H1 (cell line): ENCODE measurements around the gene MEI1. TPM values are rescaled to one million over a fixed set of nuclear protein-coding genes. Genes with fewer than 3 reads are reported as not detected.

Experiments
- CBX5 ChIP-seq: fragments of 300-800, 300-1000 bp; sonication (generic); IDR thresholded peaks from 2 replicates; pipeline ENCODE4 v1.7.1; 2016; ENCODE audit warnings: antibody characterized with exemption, low read length, low read depth
- MAFK ChIP-seq: IDR thresholded peaks from 2 replicates; pipeline ENCODE4 v1.6.1; 2012; ENCODE audit warnings: low read depth, mild to moderate bottlenecking, improper control_type of control experiment, low read length
- RXRA ChIP-seq: IDR thresholded peaks from 2 replicates; pipeline ENCODE4 v1.6.1; 2011; ENCODE audit warnings: low read depth, mild to moderate bottlenecking, low read length, moderate library complexity; ENCODE audit not compliant: insufficient read depth
- TCF12 ChIP-seq: IDR thresholded peaks from 2 replicates; pipeline ENCODE4 v1.6.1; 2011; ENCODE audit warnings: low read depth, mild to moderate bottlenecking, low read length
- polyA plus RNA-seq, 7 experiments: library from polyadenylated mRNA; depleted of rRNA in 3 of 7; stranded (reverse) in 5 of 7; unstranded in 2 of 7; fragments of >200 nt in 5 of 7; fragments of 200-250 nt in 2 of 7; gene quantifications; 1 replicate in 5 of 7; 2 replicates in 1 of 7; 4 replicates in 1 of 7; pipeline versions ENCODE4 v1.2.1 to v1.2.3, GENCODE V29; 2011 to 2013; ENCODE audit warnings: missing spikeins in 2 of 7, mixed read lengths in 2 of 7
- total RNA-seq: library from RNA; stranded (reverse); fragmentation: NEBNext Ultra II Directional; extraction: Animal tissue kit (Norgen Biotek cat#: 25700); gene quantifications from 2 replicates; pipeline ENCODE4 v1.2.1, GENCODE V29; 2021
- TF ChIP-seq, protein P1 (sequence below): fragments of 300-600 bp; sonication (generic); IDR thresholded peaks from 2 replicates; pipeline ENCODE4 v1.7.1; 2012; ENCODE audit warnings: low read length, moderate library complexity, mild to moderate bottlenecking, inconsistent platforms; ENCODE audit not compliant: insufficient replicate concordance
- TF ChIP-seq, protein P2 (sequence below): IDR thresholded peaks from 2 replicates; pipeline ENCODE4 v1.6.1; 2012; ENCODE audit warnings: inconsistent platforms

Gene MEI1
- total and polyA plus RNA-seq, 2 of the 8 experiments (the other 6 are each of a cell fraction or from before 2014, with no cell fraction given), result 0.27 to 0.54 TPM

DNA sequence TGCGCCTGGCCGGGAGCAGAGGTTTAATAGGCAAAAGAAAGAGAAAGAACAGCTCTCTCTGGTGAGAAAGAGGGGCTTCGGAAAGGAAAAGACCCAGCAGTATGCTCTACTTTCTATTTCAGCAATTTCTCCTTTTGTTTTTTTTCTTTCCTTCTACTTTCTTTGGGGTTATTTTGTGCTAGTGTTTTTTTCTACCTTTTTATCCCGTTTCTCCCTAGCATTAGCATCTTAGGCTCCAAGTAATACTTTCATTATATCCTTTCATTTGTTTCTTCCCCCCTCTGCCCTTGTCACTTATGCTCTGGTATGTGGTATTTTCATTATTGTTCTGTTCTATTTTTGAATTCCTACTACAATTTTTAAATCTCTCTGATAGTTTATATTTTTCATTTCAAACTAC is 15.1 kb upstream of the MEI1 start (continued):
- TF ChIP-seq, protein P1, sequence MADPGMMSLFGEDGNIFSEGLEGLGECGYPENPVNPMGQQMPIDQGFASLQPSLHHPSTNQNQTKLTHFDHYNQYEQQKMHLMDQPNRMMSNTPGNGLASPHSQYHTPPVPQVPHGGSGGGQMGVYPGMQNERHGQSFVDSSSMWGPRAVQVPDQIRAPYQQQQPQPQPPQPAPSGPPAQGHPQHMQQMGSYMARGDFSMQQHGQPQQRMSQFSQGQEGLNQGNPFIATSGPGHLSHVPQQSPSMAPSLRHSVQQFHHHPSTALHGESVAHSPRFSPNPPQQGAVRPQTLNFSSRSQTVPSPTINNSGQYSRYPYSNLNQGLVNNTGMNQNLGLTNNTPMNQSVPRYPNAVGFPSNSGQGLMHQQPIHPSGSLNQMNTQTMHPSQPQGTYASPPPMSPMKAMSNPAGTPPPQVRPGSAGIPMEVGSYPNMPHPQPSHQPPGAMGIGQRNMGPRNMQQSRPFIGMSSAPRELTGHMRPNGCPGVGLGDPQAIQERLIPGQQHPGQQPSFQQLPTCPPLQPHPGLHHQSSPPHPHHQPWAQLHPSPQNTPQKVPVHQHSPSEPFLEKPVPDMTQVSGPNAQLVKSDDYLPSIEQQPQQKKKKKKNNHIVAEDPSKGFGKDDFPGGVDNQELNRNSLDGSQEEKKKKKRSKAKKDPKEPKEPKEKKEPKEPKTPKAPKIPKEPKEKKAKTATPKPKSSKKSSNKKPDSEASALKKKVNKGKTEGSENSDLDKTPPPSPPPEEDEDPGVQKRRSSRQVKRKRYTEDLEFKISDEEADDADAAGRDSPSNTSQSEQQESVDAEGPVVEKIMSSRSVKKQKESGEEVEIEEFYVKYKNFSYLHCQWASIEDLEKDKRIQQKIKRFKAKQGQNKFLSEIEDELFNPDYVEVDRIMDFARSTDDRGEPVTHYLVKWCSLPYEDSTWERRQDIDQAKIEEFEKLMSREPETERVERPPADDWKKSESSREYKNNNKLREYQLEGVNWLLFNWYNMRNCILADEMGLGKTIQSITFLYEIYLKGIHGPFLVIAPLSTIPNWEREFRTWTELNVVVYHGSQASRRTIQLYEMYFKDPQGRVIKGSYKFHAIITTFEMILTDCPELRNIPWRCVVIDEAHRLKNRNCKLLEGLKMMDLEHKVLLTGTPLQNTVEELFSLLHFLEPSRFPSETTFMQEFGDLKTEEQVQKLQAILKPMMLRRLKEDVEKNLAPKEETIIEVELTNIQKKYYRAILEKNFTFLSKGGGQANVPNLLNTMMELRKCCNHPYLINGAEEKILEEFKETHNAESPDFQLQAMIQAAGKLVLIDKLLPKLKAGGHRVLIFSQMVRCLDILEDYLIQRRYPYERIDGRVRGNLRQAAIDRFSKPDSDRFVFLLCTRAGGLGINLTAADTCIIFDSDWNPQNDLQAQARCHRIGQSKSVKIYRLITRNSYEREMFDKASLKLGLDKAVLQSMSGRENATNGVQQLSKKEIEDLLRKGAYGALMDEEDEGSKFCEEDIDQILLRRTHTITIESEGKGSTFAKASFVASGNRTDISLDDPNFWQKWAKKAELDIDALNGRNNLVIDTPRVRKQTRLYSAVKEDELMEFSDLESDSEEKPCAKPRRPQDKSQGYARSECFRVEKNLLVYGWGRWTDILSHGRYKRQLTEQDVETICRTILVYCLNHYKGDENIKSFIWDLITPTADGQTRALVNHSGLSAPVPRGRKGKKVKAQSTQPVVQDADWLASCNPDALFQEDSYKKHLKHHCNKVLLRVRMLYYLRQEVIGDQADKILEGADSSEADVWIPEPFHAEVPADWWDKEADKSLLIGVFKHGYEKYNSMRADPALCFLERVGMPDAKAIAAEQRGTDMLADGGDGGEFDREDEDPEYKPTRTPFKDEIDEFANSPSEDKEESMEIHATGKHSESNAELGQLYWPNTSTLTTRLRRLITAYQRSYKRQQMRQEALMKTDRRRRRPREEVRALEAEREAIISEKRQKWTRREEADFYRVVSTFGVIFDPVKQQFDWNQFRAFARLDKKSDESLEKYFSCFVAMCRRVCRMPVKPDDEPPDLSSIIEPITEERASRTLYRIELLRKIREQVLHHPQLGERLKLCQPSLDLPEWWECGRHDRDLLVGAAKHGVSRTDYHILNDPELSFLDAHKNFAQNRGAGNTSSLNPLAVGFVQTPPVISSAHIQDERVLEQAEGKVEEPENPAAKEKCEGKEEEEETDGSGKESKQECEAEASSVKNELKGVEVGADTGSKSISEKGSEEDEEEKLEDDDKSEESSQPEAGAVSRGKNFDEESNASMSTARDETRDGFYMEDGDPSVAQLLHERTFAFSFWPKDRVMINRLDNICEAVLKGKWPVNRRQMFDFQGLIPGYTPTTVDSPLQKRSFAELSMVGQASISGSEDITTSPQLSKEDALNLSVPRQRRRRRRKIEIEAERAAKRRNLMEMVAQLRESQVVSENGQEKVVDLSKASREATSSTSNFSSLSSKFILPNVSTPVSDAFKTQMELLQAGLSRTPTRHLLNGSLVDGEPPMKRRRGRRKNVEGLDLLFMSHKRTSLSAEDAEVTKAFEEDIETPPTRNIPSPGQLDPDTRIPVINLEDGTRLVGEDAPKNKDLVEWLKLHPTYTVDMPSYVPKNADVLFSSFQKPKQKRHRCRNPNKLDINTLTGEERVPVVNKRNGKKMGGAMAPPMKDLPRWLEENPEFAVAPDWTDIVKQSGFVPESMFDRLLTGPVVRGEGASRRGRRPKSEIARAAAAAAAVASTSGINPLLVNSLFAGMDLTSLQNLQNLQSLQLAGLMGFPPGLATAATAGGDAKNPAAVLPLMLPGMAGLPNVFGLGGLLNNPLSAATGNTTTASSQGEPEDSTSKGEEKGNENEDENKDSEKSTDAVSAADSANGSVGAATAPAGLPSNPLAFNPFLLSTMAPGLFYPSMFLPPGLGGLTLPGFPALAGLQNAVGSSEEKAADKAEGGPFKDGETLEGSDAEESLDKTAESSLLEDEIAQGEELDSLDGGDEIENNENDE, result no peak
- TF ChIP-seq MAFK, result no peak
- TF ChIP-seq, protein P2, sequence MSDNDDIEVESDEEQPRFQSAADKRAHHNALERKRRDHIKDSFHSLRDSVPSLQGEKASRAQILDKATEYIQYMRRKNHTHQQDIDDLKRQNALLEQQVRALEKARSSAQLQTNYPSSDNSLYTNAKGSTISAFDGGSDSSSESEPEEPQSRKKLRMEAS, result no peak
- no peak for TF ChIP-seq TCF12
- TF ChIP-seq CBX5, result no peak
- TF ChIP-seq RXRA, result no peak
- TF ChIP-seq, all 59 proteins: peak for 0
